HEK293T (cell line): ENCODE measurements around the gene TAOK1.

Experiments used
- FOXA1 ChIP-seq: fragments of 450-650 bp; IDR thresholded peaks from 2 replicates; pipeline ENCODE4 v1.6.1; 2016; ENCODE audit warnings: mild to moderate bottlenecking
- FOXK2 ChIP-seq: fragments of 450-650 bp; IDR thresholded peaks from 2 replicates; pipeline ENCODE4 v1.6.1; 2016; ENCODE audit warnings: mild to moderate bottlenecking
- FOXM1 ChIP-seq: fragments of 450-650 bp; IDR thresholded peaks from 2 replicates; pipeline ENCODE4 v1.6.1; 2017; ENCODE audit warnings: mild to moderate bottlenecking, borderline replicate concordance
- SP1 ChIP-seq: fragments of 450-650 bp; IDR thresholded peaks from 2 replicates; pipeline ENCODE4 v1.6.1; 2017

DNA sequence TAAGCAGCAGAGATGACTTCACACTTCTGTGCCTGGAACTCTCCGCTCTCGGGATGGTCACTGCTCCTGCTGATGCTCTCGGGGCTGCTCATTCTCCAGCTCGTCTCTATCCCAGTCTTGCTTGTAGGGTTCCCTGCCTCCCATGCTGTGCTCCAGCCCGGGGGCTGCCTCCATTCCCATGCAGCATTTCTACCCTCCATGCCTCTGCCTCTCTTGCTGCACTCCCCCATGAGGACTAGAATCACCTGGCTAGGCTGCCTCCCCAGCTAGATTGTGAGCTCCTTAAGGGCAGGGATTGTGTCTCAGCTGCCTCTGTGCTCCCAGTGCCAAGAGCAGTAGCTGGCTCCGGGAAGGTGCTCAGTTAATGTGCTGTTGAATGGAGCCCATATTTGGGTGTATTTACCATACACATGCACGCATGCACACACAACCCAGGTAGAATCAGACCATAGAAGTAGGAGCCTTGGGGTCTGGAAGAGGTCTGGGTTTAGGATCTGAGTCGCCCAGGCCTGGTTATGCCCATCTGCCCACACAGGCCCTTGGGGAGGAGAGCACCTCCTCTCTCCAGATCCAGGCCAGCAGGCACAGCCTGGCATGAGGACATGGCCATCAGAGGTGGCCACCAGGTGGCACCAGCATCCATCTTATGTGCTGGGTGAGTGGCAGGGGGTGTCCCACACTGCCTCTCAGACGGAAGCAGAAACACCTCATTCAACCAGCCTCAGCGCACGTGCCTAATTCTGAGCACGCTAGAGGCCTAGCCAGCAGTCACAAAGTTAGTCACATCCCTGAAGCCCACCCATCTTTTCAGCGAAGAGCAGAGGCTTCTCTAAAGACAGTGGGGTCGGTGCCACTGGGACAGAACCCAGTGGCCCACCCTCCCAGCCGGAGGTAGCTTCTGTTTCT is 190.0 kb downstream of the TAOK1 start:
- TF ChIP-seq SP1, result no peak
- TF ChIP-seq FOXA1, result no peak
- no peak for TF ChIP-seq FOXM1
- no peak for TF ChIP-seq FOXK2
